Caco-2 (cell line): ENCODE measurements around the gene PPP1R12C. TPM values are rescaled to one million over a fixed set of nuclear protein-coding genes. Genes with fewer than 3 reads are reported as not detected.

Source experiments
- BruUV-seq: library from RNA; stranded (reverse); fragments of 400-500 nt; replicated peaks from 2 replicates; lab custom pipeline; 2021; lab: Mats Ljungman, UMichigan
- CTCF ChIA-PET: fragments of 300-600 bp; sonication (Branson Sonifier 250); formaldehyde crosslinking; loops from one replicate; lab custom pipeline; 2022; ENCODE audit warnings: antibody characterized with exemption; lab: Charles Lee
- POLR2A ChIA-PET: fragments of 300-600 bp; sonication (Branson Sonifier 250); formaldehyde crosslinking; loops from one replicate; lab custom pipeline; 2022; ENCODE audit warnings: antibody characterized with exemption; lab: Charles Lee
- DNase-seq, 2 experiments: peaks; one replicate each; pipeline versions ENCODE4 v3.0.0 to v3.0.0-alpha.2; 2020 to 2022
- H3K27me3 ChIP-seq: replicated peaks from 2 replicates; pipeline ENCODE4 v1.6.0; 2011; ENCODE audit warnings: low read length; ENCODE audit not compliant: control insufficient read depth, insufficient read depth
- H3K36me3 ChIP-seq: 2 replicates; pipeline ENCODE4 v1.5.1; 2011; ENCODE audit warnings: low read length; ENCODE audit not compliant: control insufficient read depth, insufficient read depth
- H3K4me1 ChIP-seq: fragments of 250-450 bp; sonication (Bioruptor Pico); 2 replicates; pipeline ENCODE4 v1.5.1; 2020; ENCODE audit warnings: mild to moderate bottlenecking
- H3K4me3 ChIP-seq: 2 replicates; pipeline ENCODE4 v1.5.1; 2011; ENCODE audit warnings: low read depth, mild to moderate bottlenecking, control low read depth, low read length
- H3K9me3 ChIP-seq: fragments of 250-450 bp; sonication (Bioruptor Pico); 2 replicates; pipeline ENCODE4 v1.5.1; 2020; ENCODE audit warnings: mild to moderate bottlenecking, moderate library complexity
- H3K27ac Mint-ChIP-seq: one replicate; pipeline ENCODE4 v1.8.0; 2022; ENCODE audit warnings: mixed read lengths; ENCODE audit not compliant: unreplicated experiment
- H3K27me3 Mint-ChIP-seq: one replicate; pipeline ENCODE4 v1.8.0; 2022; ENCODE audit warnings: mixed read lengths; ENCODE audit not compliant: insufficient read depth, unreplicated experiment
- H3K36me3 Mint-ChIP-seq: one replicate; pipeline ENCODE4 v1.8.0; 2022; ENCODE audit warnings: mild to moderate bottlenecking, mixed read lengths; ENCODE audit not compliant: insufficient read depth, unreplicated experiment
- H3K4me1 Mint-ChIP-seq: one replicate; pipeline ENCODE4 v1.8.0; 2022; ENCODE audit warnings: low read depth, mixed read lengths; ENCODE audit not compliant: unreplicated experiment
- H3K4me3 Mint-ChIP-seq: one replicate; pipeline ENCODE4 v1.8.0; 2022; ENCODE audit warnings: mild to moderate bottlenecking, moderate library complexity, mixed read lengths; ENCODE audit not compliant: unreplicated experiment
- H3K9me3 Mint-ChIP-seq: one replicate; pipeline ENCODE4 v1.8.0; 2022; ENCODE audit warnings: mixed read lengths; ENCODE audit not compliant: unreplicated experiment
- intact Hi-C: fragments of 100-400 bp; cut with micrococcal nuclease; formaldehyde crosslinking; loops from one replicate; pipeline ENCODE4 v1.10.0; 2022; ENCODE audit not compliant: unreplicated experiment
- total RNA-seq: library from RNA; stranded (reverse); gene quantifications from 2 replicates; pipeline ENCODE4 v1.2.3, GENCODE V29; 2022
- TF ChIP-seq, protein P1 (sequence below), 2 experiments: fragments of 200-600 bp in 1 of 2; IDR thresholded peaks; 1 replicate in 1 of 2; 2 replicates in 1 of 2; pipeline versions ENCODE4 v1.5.1 to v1.8.0; 2011 to 2022; ENCODE audit warnings: antibody characterized with exemption in 1 of 2, control low read depth in 1 of 2, inconsistent platforms in 1 of 2, low read depth in 1 of 2, low read length in 1 of 2, mild to moderate bottlenecking in 1 of 2, moderate library complexity in 1 of 2; ENCODE audit not compliant: insufficient read depth in 1 of 2, severe bottlenecking in 1 of 2, unreplicated experiment in 1 of 2

PPP1R12C gene
- total RNA-seq, 1 experiment from 2014 or later, result 104 TPM

DNA sequence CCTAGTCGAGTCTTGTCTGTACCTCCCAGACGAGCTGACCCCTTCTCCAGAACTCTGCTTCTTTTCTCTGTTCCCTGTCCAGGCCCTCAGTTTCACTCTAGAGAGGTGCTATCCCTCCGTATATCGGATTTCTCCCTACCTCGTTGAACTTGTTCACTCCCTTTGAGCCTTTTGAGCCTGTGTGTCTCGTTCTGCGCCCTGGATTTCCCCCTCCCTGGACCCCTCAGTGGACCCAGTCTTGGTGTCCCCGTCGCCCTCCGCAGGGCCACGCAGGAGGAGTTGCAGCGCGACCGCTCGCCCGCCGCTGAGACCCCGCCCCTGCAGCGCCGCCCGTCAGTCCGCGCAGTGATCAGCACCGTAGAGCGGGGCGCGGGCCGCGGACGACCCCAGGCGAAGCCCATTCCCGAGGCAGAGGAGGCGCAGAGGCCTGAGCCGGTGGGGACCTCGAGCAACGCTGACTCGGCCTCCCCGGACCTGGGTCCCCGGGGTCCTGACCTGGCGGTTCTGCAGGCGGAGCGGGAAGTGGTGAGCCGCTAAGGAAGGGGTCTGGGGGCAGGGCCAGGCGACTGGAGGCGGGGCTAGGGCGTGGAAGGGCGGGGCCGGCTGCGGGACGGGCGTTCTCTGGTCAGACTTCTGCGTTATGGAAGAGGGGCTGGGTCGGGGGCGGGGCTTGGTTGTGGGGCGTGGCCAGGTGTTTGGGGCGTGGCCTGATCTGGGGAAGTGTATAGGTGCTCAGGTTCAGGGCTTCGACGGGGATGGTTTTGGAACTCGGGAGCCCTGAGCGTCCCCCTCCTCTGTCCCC is 36.3 kb downstream of the PPP1R12C start:
- TF ChIP-seq, protein P1, sequence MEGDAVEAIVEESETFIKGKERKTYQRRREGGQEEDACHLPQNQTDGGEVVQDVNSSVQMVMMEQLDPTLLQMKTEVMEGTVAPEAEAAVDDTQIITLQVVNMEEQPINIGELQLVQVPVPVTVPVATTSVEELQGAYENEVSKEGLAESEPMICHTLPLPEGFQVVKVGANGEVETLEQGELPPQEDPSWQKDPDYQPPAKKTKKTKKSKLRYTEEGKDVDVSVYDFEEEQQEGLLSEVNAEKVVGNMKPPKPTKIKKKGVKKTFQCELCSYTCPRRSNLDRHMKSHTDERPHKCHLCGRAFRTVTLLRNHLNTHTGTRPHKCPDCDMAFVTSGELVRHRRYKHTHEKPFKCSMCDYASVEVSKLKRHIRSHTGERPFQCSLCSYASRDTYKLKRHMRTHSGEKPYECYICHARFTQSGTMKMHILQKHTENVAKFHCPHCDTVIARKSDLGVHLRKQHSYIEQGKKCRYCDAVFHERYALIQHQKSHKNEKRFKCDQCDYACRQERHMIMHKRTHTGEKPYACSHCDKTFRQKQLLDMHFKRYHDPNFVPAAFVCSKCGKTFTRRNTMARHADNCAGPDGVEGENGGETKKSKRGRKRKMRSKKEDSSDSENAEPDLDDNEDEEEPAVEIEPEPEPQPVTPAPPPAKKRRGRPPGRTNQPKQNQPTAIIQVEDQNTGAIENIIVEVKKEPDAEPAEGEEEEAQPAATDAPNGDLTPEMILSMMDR (IDR thresholded peaks at IDR 0.05; ENCODE audit: insufficient read depth in 1 of 2, low read depth in 1 of 2, low read length in 1 of 2, severe bottlenecking in 1 of 2, unreplicated experiment in 1 of 2), result no peak
- BruUV-seq, result no TSS peak
- Mint-ChIP-seq H3K4me3 (peak overlapping the region; percentile 93), H3K27me3 (no peaks in the 10 kb centered on the region), H3K4me1 (peaks cover 24% of the 10 kb centered on the region), H3K27ac (peak overlapping the region; percentile 94), H3K9me3 (no peaks in the 10 kb centered on the region), H3K36me3 (peaks cover 68% of the 10 kb centered on the region)
- Histone ChIP-seq H3K27me3 (no peaks in the 10 kb centered on the region), H3K36me3 (peaks cover 5% of the 10 kb centered on the region; the same call in 1 of the 2 replicates), H3K4me1 (peaks cover 15% of the 10 kb centered on the region), H3K4me3 (peak overlapping the region; percentile 80), H3K9me3 (no peaks in the 10 kb centered on the region)
- intact Hi-C loops, result loop anchor here (2.0 kb wide), 1 partner anchor 18 kb away; the partner anchor contains the start of gene RDH13
- peak; percentile 90 to 92 for DNase-seq
- ChIA-PET POLR2A (interaction anchor here (1.0 to 1.5 kb wide), 4 partner anchors 8 to 518 kb away, joined by 3 to 12 read pairs (median 4); partner anchors contain the start of genes FIZ1, KMT5C and RDH13), CTCF (interaction anchor here (1.0 kb wide), 1 partner anchor 559 kb away, joined by 3 read pairs; no protein-coding TSS in a partner anchor)

DNA sequence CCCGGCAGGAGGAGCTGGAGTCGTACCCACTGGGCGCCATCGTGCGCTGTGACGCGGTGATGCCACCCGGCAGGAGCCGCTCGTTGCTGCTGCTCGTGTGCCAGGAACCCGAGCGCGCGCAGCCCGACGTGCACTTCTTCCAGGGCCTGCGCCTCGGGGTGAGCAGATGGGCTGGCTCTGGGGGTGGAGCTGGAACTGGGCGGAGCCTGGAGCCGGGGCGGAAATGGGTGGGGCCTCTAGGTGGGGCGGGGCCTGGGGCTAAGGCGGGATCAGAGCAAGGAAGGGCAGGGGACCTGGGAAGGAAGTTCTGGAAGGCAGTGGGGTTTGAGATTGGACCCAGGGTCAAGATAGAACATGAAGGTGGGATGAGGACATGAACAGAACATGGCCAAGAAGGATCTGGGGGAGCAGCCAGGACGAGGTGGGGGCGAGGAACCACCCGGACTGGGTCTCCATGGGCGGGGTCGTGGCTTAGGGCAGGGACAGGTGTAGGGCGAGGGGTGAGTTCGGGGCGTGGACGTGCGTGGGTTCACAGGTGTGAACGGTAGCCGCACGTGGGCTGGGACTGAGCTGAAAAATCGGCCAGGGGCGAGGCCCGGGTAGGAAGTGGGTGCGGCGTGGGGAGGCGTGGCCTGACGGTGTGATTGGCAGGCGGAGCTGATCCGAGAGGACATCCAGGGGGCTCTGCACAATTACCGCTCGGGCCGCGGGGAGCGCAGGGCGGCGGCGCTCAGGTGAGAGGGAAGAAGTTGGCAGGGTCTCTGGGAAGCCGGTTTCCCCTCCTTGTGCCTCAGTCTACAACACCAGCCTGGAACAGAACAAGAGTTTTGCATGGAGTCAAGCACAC is 37.1 kb downstream of the PPP1R12C start:
- Mint-ChIP-seq H3K27me3 (no peaks in the 10 kb centered on the region), H3K4me3 (peak overlapping the region; percentile 93), H3K4me1 (peaks cover 29% of the 10 kb centered on the region), H3K9me3 (no peaks in the 10 kb centered on the region), H3K27ac (peak overlapping the region; percentile 94), H3K36me3 (peaks cover 67% of the 10 kb centered on the region)
- Histone ChIP-seq H3K4me1 (peaks cover 19% of the 10 kb centered on the region), H3K27me3 (no peaks in the 10 kb centered on the region), H3K4me3 (peak overlapping the region; percentile 80), H3K36me3 (peaks cover 5% of the 10 kb centered on the region; the same call in 1 of the 2 replicates), H3K9me3 (no peaks in the 10 kb centered on the region)
- intact Hi-C loops, result loop anchor here (2.0 kb wide), 1 partner anchor 18 kb away; the partner anchor contains the start of gene RDH13
- ChIA-PET POLR2A (interaction anchor here (0.6 to 1.5 kb wide), 5 partner anchors 9 to 519 kb away, joined by 3 to 12 read pairs (median 4); partner anchors contain the start of genes FIZ1, KMT5C and RDH13), CTCF (interaction anchor here (0.6 to 1.0 kb wide), 3 partner anchors 423 to 609 kb away, joined by 3 to 7 read pairs (median 4); no protein-coding TSS in a partner anchor)
- TF ChIP-seq, protein P1 (IDR thresholded peaks at IDR 0.05; ENCODE audit: insufficient read depth in 1 of 2, low read depth in 1 of 2, low read length in 1 of 2, severe bottlenecking in 1 of 2, unreplicated experiment in 1 of 2), result no peak
- DNase-seq, result peak; percentile 88 to 91
- BruUV-seq, result no TSS peak
